Hematopoietic multipotent progenitor cell treated with erythropoietin and hydrocortisone succinate and interleukin-3 and kit ligand, for 15 days (in vitro differentiated cells): Measurements from ENCODE around the gene EXOSC9.
"Not testable (repeated sequence)": the region's sequence is repeated elsewhere in the genome, so short reads cannot be mapped to it uniquely, and the experiment has no call there.

Experiments
- DNase-seq: peaks from one replicate; pipeline ENCODE4 v3.0.0-alpha.2; 2015; ENCODE audit warnings: low spot score

Gene EXOSC9

GRCh38 chr4:121800961-121801714, at the start of gene EXOSC9:
TSS of gene EXOSC9 (plus strand) at chr4:121801323. CDS start at chr4:121801425, 102 bp downstream.
- DNase-seq: peak; percentile 96

GRCh38 chr4:121752142-121752541, 49.0 kb upstream of the EXOSC9 start:
- not testable (repeated sequence) for DNase-seq

- DNase-seq: no peak
These were observed 42.1 kb upstream of the EXOSC9 start for GRCh38 chr4:121758925-121759568.

GRCh38 chr4:121760205-121760604, 40.9 kb upstream of the EXOSC9 start:
- DNase-seq: no peak

GRCh38 chr4:121764303-121764701, 36.8 kb upstream of the EXOSC9 start:
- DNase-seq: no peak

- DNase-seq: no peak
These were observed 36.3 kb upstream of the EXOSC9 start, which contains the start of gene SMIM43 for GRCh38 chr4:121764702-121765367. TSS of gene SMIM43 (minus strand) at chr4:121765164. CDS start at chr4:121765105, 59 bp downstream.

- no peak for DNase-seq
These were observed 35.8 kb upstream of the EXOSC9 start for GRCh38 chr4:121765368-121765705.

GRCh38 chr4:121765971-121766538, 35.1 kb upstream of the EXOSC9 start:
- no peak for DNase-seq

- no peak for DNase-seq
These were observed 34.0 kb upstream of the EXOSC9 start for GRCh38 chr4:121767166-121767565.

GRCh38 chr4:121769341-121769740, 31.8 kb upstream of the EXOSC9 start:
- DNase-seq: no peak

- DNase-seq: no peak
These were observed 29.3 kb upstream of the EXOSC9 start for GRCh38 chr4:121771869-121772268.

GRCh38 chr4:121773883-121774282, 27.2 kb upstream of the EXOSC9 start:
- no peak for DNase-seq

- no peak for DNase-seq
These were observed 24.3 kb upstream of the EXOSC9 start for GRCh38 chr4:121776610-121777401.

- no peak for DNase-seq
These were observed 23.5 kb upstream of the EXOSC9 start for GRCh38 chr4:121777625-121778024.

- DNase-seq: no peak
These were observed 22.0 kb upstream of the EXOSC9 start for GRCh38 chr4:121778991-121779628.

GRCh38 chr4:121783210-121783609, 17.9 kb upstream of the EXOSC9 start:
- no peak for DNase-seq

GRCh38 chr4:121784401-121784800, 16.7 kb upstream of the EXOSC9 start:
- no peak for DNase-seq

- DNase-seq: no peak
These were observed 16.1 kb upstream of the EXOSC9 start for GRCh38 chr4:121784975-121785374.

GRCh38 chr4:121785479-121785878, 15.6 kb upstream of the EXOSC9 start:
- DNase-seq: no peak

- no peak for DNase-seq
These were observed 14.9 kb upstream of the EXOSC9 start for GRCh38 chr4:121786221-121786620.

- DNase-seq: no peak
These were observed 12.2 kb upstream of the EXOSC9 start for GRCh38 chr4:121788896-121789295.
